ENCODE results near the gene ARHGEF7.

Gene ARHGEF7

DNA sequence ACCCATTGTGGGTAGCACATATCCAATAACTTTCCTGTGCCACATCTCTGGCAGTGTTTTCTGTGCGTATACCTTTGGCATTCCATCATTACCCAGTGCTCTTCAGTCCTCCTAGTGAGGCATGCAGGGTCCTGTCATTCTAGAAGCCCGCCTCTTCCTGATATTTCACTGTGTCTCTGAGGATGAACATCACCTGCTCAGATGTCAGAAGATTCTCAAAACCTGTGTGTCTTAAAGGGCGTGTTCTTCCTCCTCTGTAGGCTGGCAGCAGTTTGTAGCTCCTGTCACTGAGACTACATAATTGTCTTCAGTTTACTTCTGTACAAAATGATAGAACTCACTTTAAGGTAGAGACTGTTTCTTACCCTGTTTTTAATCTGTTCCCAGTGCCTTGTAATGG lies 148.5 kb downstream of the ARHGEF7 start:
- Histone ChIP-seq H3K9ac (ENCODE audit: low read length) (no peak overlapping the region), H3K27ac (ENCODE audit: low read depth, low read length) (no peak overlapping the region), H3K9me3 (ENCODE audit: low read length) (no peaks in the 10 kb centered on the region), H3K4me1 (ENCODE audit: insufficient read depth, low read length) (no peaks in the 10 kb centered on the region), H3K4me3 (ENCODE audit: low read depth in 1 of 2, low read length in 2 of 2) (no peak overlapping the region), H3K36me3 (ENCODE audit: insufficient read depth, low read length) (peaks cover 25% of the 10 kb centered on the region), H3K27me3 (ENCODE audit: control insufficient read depth in 1 of 2, insufficient read depth in 2 of 2, low read length in 2 of 2) (no peaks in the 10 kb centered on the region)

DNA sequence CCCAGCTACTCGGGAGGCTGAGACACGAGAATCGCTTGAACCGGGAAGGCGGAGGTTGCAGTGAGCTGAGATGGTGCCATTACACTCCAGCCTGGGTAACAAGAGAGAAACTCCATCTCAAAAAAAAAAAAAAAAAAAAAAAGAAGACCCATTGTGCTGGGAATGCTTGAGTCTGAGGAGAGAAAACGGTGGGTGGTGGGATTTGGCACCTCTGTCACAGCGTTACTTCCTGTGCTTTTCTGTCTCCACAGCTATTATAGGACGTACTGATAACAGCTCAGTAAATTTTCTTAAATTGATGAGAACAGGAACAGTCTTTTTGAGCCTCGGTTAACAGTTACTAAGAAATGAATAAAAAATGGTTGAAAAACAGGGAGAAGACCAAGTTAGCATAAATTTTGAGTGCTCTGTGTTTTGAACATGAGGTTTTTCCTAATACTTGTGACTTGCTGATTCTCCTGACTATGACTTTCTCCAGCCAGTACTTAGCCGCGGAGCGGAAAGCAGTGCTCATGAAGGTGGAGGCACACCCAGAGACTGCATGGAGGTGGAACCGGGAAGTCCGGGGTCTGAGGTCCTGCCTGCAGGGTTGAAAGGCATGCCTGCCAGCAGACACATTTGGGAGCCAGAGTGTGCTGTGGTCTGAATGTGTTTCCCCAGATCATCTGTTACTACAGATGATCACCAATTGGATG lies 150.0 kb downstream of the ARHGEF7 start:
- Histone ChIP-seq H3K9me3 (ENCODE audit: low read length) (no peaks in the 10 kb centered on the region), H3K9ac (ENCODE audit: low read length) (no peak overlapping the region), H3K27me3 (ENCODE audit: control insufficient read depth in 1 of 2, insufficient read depth in 2 of 2, low read length in 2 of 2) (no peaks in the 10 kb centered on the region), H3K4me3 (ENCODE audit: low read depth in 1 of 2, low read length in 2 of 2) (no peak overlapping the region), H3K36me3 (ENCODE audit: insufficient read depth, low read length) (peaks cover 21% of the 10 kb centered on the region), H3K27ac (ENCODE audit: low read depth, low read length) (no peak overlapping the region), H3K4me1 (ENCODE audit: insufficient read depth, low read length) (peaks cover 5% of the 10 kb centered on the region)

DNA sequence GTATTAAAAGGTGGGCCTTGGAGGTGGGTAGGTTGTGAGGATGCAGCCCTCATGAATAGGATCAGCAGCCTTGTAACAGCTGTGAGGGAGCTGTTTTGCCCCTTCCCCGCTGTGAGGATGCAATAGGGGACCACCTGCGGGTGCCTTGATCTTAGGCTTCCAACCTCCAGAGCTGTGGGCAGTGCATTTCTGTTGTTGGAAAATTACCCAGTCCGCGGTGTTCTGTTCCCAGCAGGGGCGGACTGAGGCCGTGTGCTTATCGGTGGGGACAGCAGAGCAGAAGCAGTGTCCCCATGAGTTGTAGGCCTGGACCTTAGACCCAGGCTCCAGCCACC lies 150.6 kb downstream of the ARHGEF7 start:
- no peak overlapping the region for H3K9ac ChIP-seq (ENCODE audit: low read length)
- H3K36me3 ChIP-seq (ENCODE audit: insufficient read depth, low read length) = peaks cover 21% of the 10 kb centered on the region
- H3K4me3 ChIP-seq (ENCODE audit: low read depth in 1 of 2, low read length in 2 of 2) = no peak overlapping the region
- no peak overlapping the region for H3K27ac ChIP-seq (ENCODE audit: low read depth, low read length)
- no peaks in the 10 kb centered on the region for H3K9me3 ChIP-seq (ENCODE audit: low read length)
- no peaks in the 10 kb centered on the region for H3K27me3 ChIP-seq (ENCODE audit: control insufficient read depth in 1 of 2, insufficient read depth in 2 of 2, low read length in 2 of 2)
- peaks cover 5% of the 10 kb centered on the region for H3K4me1 ChIP-seq (ENCODE audit: insufficient read depth, low read length)

DNA sequence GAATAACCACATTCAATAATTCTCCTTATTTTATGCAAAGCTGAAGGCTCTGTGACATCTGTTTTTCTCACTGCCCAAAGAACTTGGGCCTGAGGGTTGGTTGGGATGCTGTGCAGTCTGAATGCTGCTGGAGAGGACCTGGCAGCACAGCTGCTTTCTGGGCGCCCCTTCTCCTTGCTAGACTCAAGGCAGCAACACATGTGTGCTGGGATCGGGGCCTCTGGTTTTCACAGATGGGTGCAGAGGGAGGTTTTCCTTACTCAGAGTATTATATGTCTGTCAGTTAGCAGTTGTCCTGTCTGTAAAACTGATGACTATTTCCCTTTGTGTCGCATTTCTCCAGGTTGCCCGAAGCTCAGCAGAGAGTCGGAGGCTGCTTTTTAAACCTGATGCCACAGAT lies 152.1 kb downstream of the ARHGEF7 start:
- H3K4me1 ChIP-seq (ENCODE audit: insufficient read depth, low read length) = peaks cover 5% of the 10 kb centered on the region
- H3K9ac ChIP-seq (ENCODE audit: low read length) = no peak overlapping the region
- H3K27me3 ChIP-seq (ENCODE audit: control insufficient read depth in 1 of 2, insufficient read depth in 2 of 2, low read length in 2 of 2) = no peaks in the 10 kb centered on the region
- H3K27ac ChIP-seq (ENCODE audit: low read depth, low read length) = no peak overlapping the region
- no peak overlapping the region for H3K4me3 ChIP-seq (ENCODE audit: low read depth in 1 of 2, low read length in 2 of 2)
- no peaks in the 10 kb centered on the region for H3K9me3 ChIP-seq (ENCODE audit: low read length)
- H3K36me3 ChIP-seq (ENCODE audit: insufficient read depth, low read length) = peaks cover 21% of the 10 kb centered on the region

DNA sequence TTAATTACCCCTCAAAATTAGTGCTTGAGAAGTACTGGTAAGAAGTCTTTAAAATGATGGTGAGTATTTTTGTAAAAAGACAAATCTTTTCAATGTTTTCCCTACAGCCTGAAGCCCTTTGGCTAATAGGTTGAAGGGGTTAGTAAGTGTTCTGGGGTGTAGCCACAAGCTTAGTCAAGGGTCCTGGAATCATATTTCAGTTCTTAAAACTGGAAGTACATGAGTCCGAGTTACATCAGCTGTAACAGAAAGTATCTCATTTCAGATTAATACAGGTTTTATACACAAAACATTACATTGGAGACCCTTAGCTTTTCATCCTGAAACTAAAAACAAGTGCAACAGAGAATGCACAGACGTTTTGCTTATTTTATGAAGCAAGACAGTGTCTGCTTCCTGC lies 152.7 kb downstream of the ARHGEF7 start:
- no peak overlapping the region for H3K9ac ChIP-seq (ENCODE audit: low read length)
- H3K9me3 ChIP-seq (ENCODE audit: low read length) = no peaks in the 10 kb centered on the region
- H3K4me3 ChIP-seq (ENCODE audit: low read depth in 1 of 2, low read length in 2 of 2) = no peak overlapping the region
- H3K27ac ChIP-seq (ENCODE audit: low read depth, low read length) = no peak overlapping the region
- peaks cover 21% of the 10 kb centered on the region for H3K36me3 ChIP-seq (ENCODE audit: insufficient read depth, low read length)
- H3K27me3 ChIP-seq (ENCODE audit: control insufficient read depth in 1 of 2, insufficient read depth in 2 of 2, low read length in 2 of 2) = no peaks in the 10 kb centered on the region
- H3K4me1 ChIP-seq (ENCODE audit: insufficient read depth, low read length) = peaks cover 5% of the 10 kb centered on the region

- Histone ChIP-seq H3K36me3 (ENCODE audit: insufficient read depth, low read length) (peaks cover 24% of the 10 kb centered on the region), H3K4me3 (ENCODE audit: low read depth in 1 of 2, low read length in 2 of 2) (no peak overlapping the region), H3K9ac (ENCODE audit: low read length) (no peak overlapping the region), H3K27ac (ENCODE audit: low read depth, low read length) (no peak overlapping the region), H3K9me3 (ENCODE audit: low read length) (no peaks in the 10 kb centered on the region), H3K27me3 (ENCODE audit: control insufficient read depth in 1 of 2, insufficient read depth in 2 of 2, low read length in 2 of 2) (no peaks in the 10 kb centered on the region), H3K4me1 (ENCODE audit: insufficient read depth, low read length) (peaks cover 5% of the 10 kb centered on the region)
Measured at GRCh38 chr13:111269508-111269907, 154.4 kb downstream of the ARHGEF7 start.

- no peak overlapping the region for H3K27ac ChIP-seq (ENCODE audit: low read depth, low read length)
- peaks cover 5% of the 10 kb centered on the region for H3K4me1 ChIP-seq (ENCODE audit: insufficient read depth, low read length)
- no peaks in the 10 kb centered on the region for H3K27me3 ChIP-seq (ENCODE audit: control insufficient read depth in 1 of 2, insufficient read depth in 2 of 2, low read length in 2 of 2)
- no peak overlapping the region for H3K4me3 ChIP-seq (ENCODE audit: low read depth in 1 of 2, low read length in 2 of 2)
- peaks cover 26% of the 10 kb centered on the region for H3K36me3 ChIP-seq (ENCODE audit: insufficient read depth, low read length)
- no peaks in the 10 kb centered on the region for H3K9me3 ChIP-seq (ENCODE audit: low read length)
- H3K9ac ChIP-seq (ENCODE audit: low read length) = no peak overlapping the region
Measured at GRCh38 chr13:111270126-111270525, 155.0 kb downstream of the ARHGEF7 start.

DNA sequence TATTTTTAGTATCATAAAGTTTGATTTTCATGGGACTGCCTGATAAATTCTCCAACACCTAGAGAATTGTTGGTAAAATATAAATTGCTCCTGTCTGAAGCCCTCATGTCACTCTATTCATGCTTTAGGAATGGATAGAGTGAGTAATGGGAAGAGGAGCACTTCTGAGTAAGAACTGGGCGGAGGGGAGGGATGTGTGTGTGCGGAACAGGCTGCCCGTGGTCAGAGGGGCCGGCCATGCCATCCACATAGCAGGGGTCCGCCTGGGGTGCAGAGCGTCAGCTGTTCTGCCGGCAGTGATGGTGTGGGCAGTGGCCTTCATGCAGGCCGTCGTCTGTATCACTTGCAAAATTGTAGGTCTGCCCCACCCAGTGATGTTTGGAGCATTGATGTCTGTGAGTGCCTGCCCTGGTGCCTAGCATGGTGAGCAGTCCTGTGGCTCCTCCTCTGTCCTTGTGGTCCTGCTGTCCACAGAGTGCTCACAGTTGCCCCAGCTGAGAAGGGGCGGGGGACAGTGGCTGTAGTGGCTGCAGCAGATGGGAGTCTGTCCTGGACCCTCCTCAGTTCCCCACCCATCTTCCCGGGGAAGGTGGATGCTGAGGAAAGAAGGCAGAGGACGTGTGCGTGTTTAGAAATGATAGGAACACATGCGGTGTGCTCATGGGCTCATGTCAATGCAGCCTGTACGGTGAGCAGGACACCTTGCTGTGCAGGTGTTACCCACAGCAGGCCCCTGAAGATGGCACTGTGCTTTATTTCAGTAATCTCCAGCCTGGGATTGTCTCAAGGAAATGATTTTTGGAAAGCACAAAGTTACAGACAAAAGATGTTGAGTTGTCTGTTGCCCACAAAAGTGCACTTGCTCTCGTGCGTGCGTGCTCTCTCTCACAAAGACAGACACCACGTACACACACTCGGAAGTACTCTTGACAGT lies 155.9 kb downstream of the ARHGEF7 start:
- H3K27me3 ChIP-seq (ENCODE audit: control insufficient read depth in 1 of 2, insufficient read depth in 2 of 2, low read length in 2 of 2) = no peaks in the 10 kb centered on the region
- no peak overlapping the region for H3K27ac ChIP-seq (ENCODE audit: low read depth, low read length)
- peaks cover 28% of the 10 kb centered on the region for H3K36me3 ChIP-seq (ENCODE audit: insufficient read depth, low read length)
- no peaks in the 10 kb centered on the region for H3K9me3 ChIP-seq (ENCODE audit: low read length)
- H3K4me3 ChIP-seq (ENCODE audit: low read depth in 1 of 2, low read length in 2 of 2) = no peak overlapping the region
- H3K9ac ChIP-seq (ENCODE audit: low read length) = no peak overlapping the region
- H3K4me1 ChIP-seq (ENCODE audit: insufficient read depth, low read length) = peaks cover 5% of the 10 kb centered on the region

DNA sequence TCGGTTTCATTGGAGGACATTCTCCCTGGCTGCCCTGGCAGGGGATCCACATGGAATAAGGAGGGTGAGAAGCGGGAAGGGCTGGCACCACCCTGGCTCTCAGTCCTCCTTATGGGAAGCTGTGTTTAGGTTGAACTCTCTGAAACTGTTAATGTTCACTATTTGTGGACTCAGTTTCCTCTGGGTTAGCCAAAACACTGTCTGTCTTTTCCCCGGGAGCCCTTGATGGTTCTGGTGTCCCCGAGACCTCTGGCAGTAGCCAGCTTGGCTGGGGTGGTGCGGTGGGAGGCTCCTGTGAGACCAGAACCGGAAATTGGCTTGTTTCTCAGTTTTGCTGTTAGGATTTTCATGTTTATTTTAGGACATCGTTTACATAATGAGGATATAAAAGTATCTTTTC lies 157.0 kb downstream of the ARHGEF7 start:
- H3K4me3 ChIP-seq (ENCODE audit: low read depth in 1 of 2, low read length in 2 of 2) = no peak overlapping the region
- H3K9ac ChIP-seq (ENCODE audit: low read length) = no peak overlapping the region
- no peaks in the 10 kb centered on the region for H3K9me3 ChIP-seq (ENCODE audit: low read length)
- peaks cover 5% of the 10 kb centered on the region for H3K4me1 ChIP-seq (ENCODE audit: insufficient read depth, low read length)
- H3K27me3 ChIP-seq (ENCODE audit: control insufficient read depth in 1 of 2, insufficient read depth in 2 of 2, low read length in 2 of 2) = no peaks in the 10 kb centered on the region
- no peak overlapping the region for H3K27ac ChIP-seq (ENCODE audit: low read depth, low read length)
- H3K36me3 ChIP-seq (ENCODE audit: insufficient read depth, low read length) = peaks cover 34% of the 10 kb centered on the region

DNA sequence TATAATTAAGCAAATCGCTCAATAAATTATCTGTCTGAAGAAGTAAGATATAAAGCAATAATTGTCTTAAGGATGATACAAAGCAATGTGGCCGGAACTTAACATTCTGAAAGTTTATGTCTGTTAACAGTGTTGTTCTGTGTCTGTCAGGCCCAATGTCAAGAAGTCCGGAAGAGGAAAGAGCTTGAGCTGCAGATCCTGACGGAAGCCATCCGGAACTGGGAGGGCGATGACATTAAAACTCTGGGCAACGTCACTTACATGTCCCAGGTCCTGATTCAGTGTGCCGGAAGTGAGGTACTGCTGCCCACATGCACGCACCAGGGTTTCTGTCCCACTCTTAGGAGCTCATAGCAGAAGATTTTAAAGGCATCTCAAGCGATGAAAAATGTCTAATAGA lies 160.3 kb downstream of the ARHGEF7 start:
- no peak overlapping the region for H3K9ac ChIP-seq (ENCODE audit: low read length)
- H3K9me3 ChIP-seq (ENCODE audit: low read length) = no peaks in the 10 kb centered on the region
- H3K27me3 ChIP-seq (ENCODE audit: control insufficient read depth in 1 of 2, insufficient read depth in 2 of 2, low read length in 2 of 2) = no peaks in the 10 kb centered on the region
- peaks cover 42% of the 10 kb centered on the region for H3K36me3 ChIP-seq (ENCODE audit: insufficient read depth, low read length)
- no peak overlapping the region for H3K4me3 ChIP-seq (ENCODE audit: low read depth in 1 of 2, low read length in 2 of 2)
- H3K27ac ChIP-seq (ENCODE audit: low read depth, low read length) = no peak overlapping the region
- peaks cover under 1% of the 10 kb centered on the region for H3K4me1 ChIP-seq (ENCODE audit: insufficient read depth, low read length)

- Histone ChIP-seq H3K27me3 (ENCODE audit: control insufficient read depth in 1 of 2, insufficient read depth in 2 of 2, low read length in 2 of 2) (no peaks in the 10 kb centered on the region), H3K9me3 (ENCODE audit: low read length) (no peaks in the 10 kb centered on the region), H3K36me3 (ENCODE audit: insufficient read depth, low read length) (peaks cover 48% of the 10 kb centered on the region), H3K9ac (ENCODE audit: low read length) (no peak overlapping the region), H3K4me3 (ENCODE audit: low read depth in 1 of 2, low read length in 2 of 2) (no peak overlapping the region), H3K27ac (ENCODE audit: low read depth, low read length) (no peak overlapping the region), H3K4me1 (ENCODE audit: insufficient read depth, low read length) (peaks cover 4% of the 10 kb centered on the region)
Measured at GRCh38 chr13:111275995-111276618, 161.0 kb downstream of the ARHGEF7 start.

All from muscle layer of colon (tissue), 2 donors.